Calu3 (cell line): Measurements from ENCODE around the gene PITPNM3. TPM values are rescaled to one million over a fixed set of nuclear protein-coding genes. Genes with fewer than 3 reads are reported as not detected.

Source experiments
- BruUV-seq: library from RNA; stranded (reverse); fragments of 400-500 nt; replicated peaks from 2 replicates; lab custom pipeline; 2021; lab: Mats Ljungman, UMichigan
- CTCF ChIA-PET: fragments of 300-600 bp; sonication (Branson Sonifier 250); formaldehyde crosslinking; loops from one replicate; lab custom pipeline; 2022; ENCODE audit warnings: antibody characterized with exemption; lab: Charles Lee
- DNase-seq: peaks from one replicate; pipeline ENCODE4 v3.0.0; 2022
- H3K27ac Mint-ChIP-seq: one replicate; pipeline ENCODE4 v1.8.0; 2022; ENCODE audit warnings: mixed read lengths; ENCODE audit not compliant: unreplicated experiment
- H3K27me3 Mint-ChIP-seq: one replicate; pipeline ENCODE4 v1.8.0; 2022; ENCODE audit warnings: mixed read lengths; ENCODE audit not compliant: unreplicated experiment
- H3K36me3 Mint-ChIP-seq: one replicate; pipeline ENCODE4 v1.8.0; 2022; ENCODE audit warnings: mild to moderate bottlenecking, moderate library complexity, mixed read lengths; ENCODE audit not compliant: insufficient read depth, unreplicated experiment
- H3K4me1 Mint-ChIP-seq: one replicate; pipeline ENCODE4 v1.8.0; 2022; ENCODE audit warnings: mild to moderate bottlenecking, low read depth, mixed read lengths; ENCODE audit not compliant: unreplicated experiment
- H3K4me3 Mint-ChIP-seq: one replicate; pipeline ENCODE4 v1.8.0; 2022; ENCODE audit warnings: mild to moderate bottlenecking, low read depth, moderate library complexity, mixed read lengths; ENCODE audit not compliant: unreplicated experiment
- H3K9me3 Mint-ChIP-seq: one replicate; pipeline ENCODE4 v1.8.0; 2022; ENCODE audit warnings: low read depth, mixed read lengths; ENCODE audit not compliant: unreplicated experiment
- CTCF ChIP-seq: fragments of 200-600 bp; IDR thresholded peaks from one replicate; pipeline ENCODE4 v1.8.0; 2022; ENCODE audit warnings: antibody characterized with exemption; ENCODE audit not compliant: unreplicated experiment
- intact Hi-C: fragments of 100-400 bp; cut with micrococcal nuclease; formaldehyde crosslinking; loops from one replicate; pipeline ENCODE4 v1.10.0; 2022; ENCODE audit not compliant: unreplicated experiment
- total RNA-seq: library from RNA; stranded (reverse); gene quantifications from 2 replicates; pipeline ENCODE4 v1.2.3, GENCODE V29; 2022

Gene PITPNM3
- total RNA-seq, 1 experiment from 2014 or later: 10.7 TPM

DNA sequence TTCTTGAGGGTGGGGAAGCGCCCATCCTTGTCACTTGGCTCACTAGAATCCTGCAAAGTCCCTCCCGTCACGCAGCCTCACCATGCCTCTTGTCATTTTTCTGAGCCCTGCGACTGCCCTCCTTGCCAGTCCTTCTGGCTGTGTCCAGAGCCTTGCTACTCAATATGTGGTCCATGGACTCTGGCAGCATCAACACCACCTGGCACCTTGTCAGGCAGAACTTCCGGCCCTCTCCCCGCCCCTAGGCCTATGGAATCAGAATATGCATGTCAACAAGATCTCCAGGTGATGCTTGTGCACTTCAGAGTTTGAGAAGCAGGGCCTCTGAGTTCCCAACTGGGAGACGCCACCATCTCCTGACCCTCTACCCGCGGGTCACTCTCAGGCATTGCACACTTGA lies 100.0 kb downstream of the PITPNM3 start:
- H3K27ac Mint-ChIP-seq: no peak overlapping the region

GRCh38 chr17:6455321-6455705 lies 101.0 kb downstream of the PITPNM3 start:
- Mint-ChIP-seq H3K27me3 (no peaks in the 10 kb centered on the region), H3K27ac (no peak overlapping the region), H3K4me3 (no peak overlapping the region), H3K36me3 (peaks cover 18% of the 10 kb centered on the region), H3K9me3 (no peaks in the 10 kb centered on the region), H3K4me1 (peaks cover 12% of the 10 kb centered on the region)
- intact Hi-C loops: no loop called here
- BruUV-seq: no TSS peak
- CTCF ChIA-PET: no interaction called here
- DNase-seq: no peak
- TF ChIP-seq CTCF: no peak

More for the DNA sequence above, 100.0 kb downstream of the PITPNM3 start:
- CTCF ChIA-PET: interaction anchor here (0.8 kb wide), 1 partner anchor 1017 kb away, joined by 3 read pairs; the partner anchor contains the start of gene C1QBP
- Mint-ChIP-seq H3K4me1 (peaks cover 12% of the 10 kb centered on the region), H3K36me3 (peaks cover 14% of the 10 kb centered on the region), H3K9me3 (no peaks in the 10 kb centered on the region), H3K4me3 (no peak overlapping the region), H3K27me3 (no peaks in the 10 kb centered on the region)
- no peak for TF ChIP-seq CTCF
- no TSS peak for BruUV-seq
- no peak for DNase-seq
- intact Hi-C loops: no loop called here

GRCh38 chr17:6454495-6455320 lies 101.6 kb downstream of the PITPNM3 start:
- intact Hi-C loops: no loop called here
- no peak for DNase-seq
- Mint-ChIP-seq H3K9me3 (no peaks in the 10 kb centered on the region), H3K27me3 (no peaks in the 10 kb centered on the region), H3K4me3 (no peak overlapping the region), H3K4me1 (peaks cover 12% of the 10 kb centered on the region), H3K27ac (no peak overlapping the region), H3K36me3 (peaks cover 18% of the 10 kb centered on the region)
- CTCF ChIA-PET: no interaction called here
- TF ChIP-seq CTCF: no peak
- no TSS peak for BruUV-seq

- no TSS peak for BruUV-seq
- no peak for DNase-seq
- no peak for TF ChIP-seq CTCF
- Mint-ChIP-seq H3K36me3 (peaks cover 18% of the 10 kb centered on the region), H3K4me1 (peaks cover 12% of the 10 kb centered on the region), H3K27ac (no peak overlapping the region), H3K4me3 (no peak overlapping the region), H3K9me3 (no peaks in the 10 kb centered on the region), H3K27me3 (no peaks in the 10 kb centered on the region)
- CTCF ChIA-PET: no interaction called here
- intact Hi-C loops: no loop called here
These were observed 102.9 kb downstream of the PITPNM3 start for GRCh38 chr17:6453279-6454024.
